CD4-positive, alpha-beta T cell treated with Interleukin-6 at 100 ng/mL for 8 hours (primary cell): ENCODE results near the gene MCM6.
A peak's percentile ranks its signal among the peaks of the same experiment; 100 is the strongest.
"Not testable (repeated sequence)": the region's sequence is repeated elsewhere in the genome, so short reads cannot be mapped to it uniquely, and the experiment has no call there.

Source experiments
- DNase-seq: peaks from one replicate; pipeline ENCODE4 v3.0.0-alpha.2; 2020; ENCODE audit warnings: mixed read lengths, low spot score

Gene MCM6

DNA sequence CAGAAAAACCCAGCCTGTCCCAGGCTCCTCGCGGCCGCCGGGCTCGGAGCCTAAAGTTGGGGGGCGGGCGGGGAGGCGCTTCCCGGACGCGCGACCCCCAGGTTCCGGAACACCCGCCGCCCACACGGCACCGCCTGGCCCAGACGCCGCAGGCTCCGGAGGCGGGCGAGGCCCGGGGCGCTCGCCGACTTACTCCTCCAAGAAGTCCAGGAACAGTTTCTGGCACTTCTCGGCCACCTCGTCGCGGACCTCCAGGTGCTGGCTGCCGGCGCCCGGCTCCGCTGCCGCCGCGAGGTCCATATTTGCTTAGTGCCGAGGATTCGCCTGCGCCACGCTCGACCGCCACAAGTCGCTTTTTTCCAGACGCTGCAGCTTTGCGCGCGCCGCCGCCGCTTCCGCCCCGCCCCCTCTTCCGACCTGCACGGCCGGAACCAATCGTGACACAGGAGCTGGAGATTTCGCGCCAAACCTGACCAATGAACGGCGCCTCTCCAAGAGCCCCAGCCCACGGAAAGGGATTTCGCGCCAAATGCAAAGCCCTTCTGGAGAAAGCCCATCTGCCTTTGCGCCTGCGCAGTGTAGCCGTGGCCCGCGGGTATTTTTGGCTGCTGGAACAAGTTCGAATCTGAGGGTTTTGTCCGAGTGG, at the start of gene MCM6:
Gene MCM6 (minus strand): TSS at position 378 of the 646 bp plus-strand sequence. CDS start 78 bp downstream, at position 300.
- DNase-seq = peak; percentile 99

DNA sequence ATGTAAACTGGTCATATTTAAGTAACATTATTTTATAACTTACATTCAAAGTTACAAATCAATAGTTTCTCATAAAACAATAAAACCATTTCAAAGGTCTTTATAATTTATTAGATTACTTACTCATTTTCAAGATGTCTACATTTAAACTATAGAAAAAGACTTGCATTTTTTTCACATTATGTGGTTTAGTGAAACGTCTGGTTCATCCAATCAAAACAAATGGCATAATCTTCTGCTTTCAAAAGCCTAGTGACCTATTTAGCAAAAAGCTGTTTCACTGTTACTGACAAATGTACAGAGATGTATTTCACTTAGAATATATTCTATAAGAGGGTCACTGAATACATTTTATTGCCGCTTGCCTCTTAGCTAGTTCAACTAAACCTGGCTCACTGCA, 49.3 kb upstream of the MCM6 start:
- DNase-seq = no peak

GRCh38 chr2:135916207-135916606, 40.0 kb upstream of the MCM6 start:
- DNase-seq = peak; percentile 60

- no peak for DNase-seq
These were observed 38.2 kb upstream of the MCM6 start for GRCh38 chr2:135914485-135914884.

GRCh38 chr2:135913727-135914365, 37.6 kb upstream of the MCM6 start:
- peak; percentile 50 for DNase-seq

- no peak for DNase-seq
These were observed 33.7 kb upstream of the MCM6 start for GRCh38 chr2:135909976-135910375.

DNA sequence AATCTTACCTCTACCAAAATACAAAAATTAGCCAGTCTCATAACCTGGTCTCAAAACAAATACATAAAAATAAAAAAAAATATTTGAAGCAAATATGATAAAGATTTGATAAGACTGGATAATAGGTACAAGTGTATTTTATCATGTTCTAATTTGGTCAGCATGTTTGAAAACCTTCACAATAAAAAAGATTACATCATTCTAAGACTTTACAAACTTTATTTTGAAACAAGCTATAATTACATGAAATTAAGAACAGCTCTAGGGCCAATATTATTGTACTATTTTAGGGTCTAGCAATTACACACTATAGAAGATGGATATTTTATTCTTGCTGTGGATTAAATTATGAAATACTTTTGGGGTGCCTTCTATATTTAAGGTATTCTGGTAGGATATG, 29.4 kb upstream of the MCM6 start:
- no peak for DNase-seq

- no peak for DNase-seq
These were observed 28.2 kb upstream of the MCM6 start for GRCh38 chr2:135904341-135904989.

DNA sequence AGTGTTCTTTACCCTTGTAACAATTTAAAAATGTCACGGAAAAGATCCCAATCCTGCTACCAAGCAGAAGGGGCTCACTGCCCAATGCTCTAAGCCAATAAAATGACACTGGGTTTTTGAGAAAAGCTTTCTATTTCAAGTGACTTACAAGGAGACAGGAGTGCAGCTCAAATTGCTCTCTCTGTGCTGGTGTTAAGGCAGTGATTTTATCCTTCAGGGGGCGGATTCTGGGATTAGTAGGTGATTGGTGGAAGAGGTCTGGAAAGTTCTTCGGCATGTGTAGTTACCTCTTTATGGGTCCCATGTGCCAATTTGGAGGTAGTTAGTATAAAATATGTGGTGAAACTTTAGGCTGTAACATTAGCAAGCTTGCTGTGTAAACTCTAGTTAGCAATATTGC, 27.4 kb upstream of the MCM6 start:
- DNase-seq = no peak

- no peak for DNase-seq
These were observed 23.3 kb upstream of the MCM6 start for GRCh38 chr2:135899567-135899966.

GRCh38 chr2:135898234-135898786, 22.1 kb upstream of the MCM6 start:
- no peak for DNase-seq

- no peak for DNase-seq
These were observed 18.7 kb upstream of the MCM6 start for GRCh38 chr2:135894930-135895329.

DNA sequence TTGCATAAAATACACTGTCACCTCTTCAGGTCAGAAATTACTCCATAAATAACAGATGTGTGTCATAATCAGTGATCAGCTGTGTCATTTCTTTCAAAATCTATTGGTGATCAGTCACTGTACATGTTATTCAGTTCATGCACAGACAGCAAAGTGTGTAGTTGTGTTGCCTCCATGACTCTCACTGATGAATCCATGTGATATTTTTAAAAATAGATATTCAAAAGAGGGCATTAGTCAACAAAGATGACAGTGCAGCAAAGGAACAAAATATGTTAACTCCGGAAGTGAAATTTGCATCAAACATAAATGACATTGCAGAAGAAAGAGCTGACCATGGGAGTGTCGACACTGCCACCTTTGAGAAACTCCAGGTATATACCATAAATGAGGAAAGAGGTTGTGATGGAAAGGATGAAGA, 17.1 kb upstream of the MCM6 start:
- no peak for DNase-seq

DNA sequence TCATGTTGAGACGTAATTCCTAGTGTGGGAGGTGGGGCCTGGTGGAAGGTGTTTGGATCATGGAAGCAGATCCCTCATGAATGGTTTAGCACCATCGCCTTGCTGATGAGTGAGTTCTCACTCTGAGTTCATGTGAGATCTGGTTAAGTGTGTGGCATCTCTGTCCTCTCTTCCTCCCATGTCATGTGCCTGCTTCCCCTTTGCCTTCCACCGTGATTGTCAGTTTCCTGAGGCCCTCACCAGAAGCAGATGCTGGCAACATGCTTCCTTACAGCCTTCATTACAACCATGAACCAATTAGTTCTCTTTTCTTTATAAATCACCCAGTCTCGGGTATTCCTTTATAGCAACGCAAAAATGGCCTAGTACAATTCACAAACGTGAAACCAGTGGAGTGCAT, 14.6 kb upstream of the MCM6 start:
- DNase-seq = no peak

DNA sequence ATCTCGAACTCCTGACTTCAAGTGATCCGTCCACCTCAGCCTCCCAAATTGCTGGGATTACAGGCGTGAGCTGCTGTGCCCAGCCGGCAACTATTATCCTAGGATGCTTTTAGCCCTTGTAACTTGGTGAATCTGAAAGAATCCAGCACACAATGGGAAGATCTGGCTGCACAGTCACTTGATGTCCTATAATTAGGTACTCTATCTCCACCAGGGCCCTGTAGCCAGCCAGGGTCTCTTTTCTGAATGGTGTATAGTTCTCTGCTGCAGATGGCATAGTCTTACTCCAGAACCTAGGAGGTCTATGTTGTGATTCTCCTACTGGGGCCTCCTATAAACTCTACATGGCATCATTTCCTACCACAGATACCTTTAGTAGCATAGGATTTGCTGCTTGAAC, 13.9 kb upstream of the MCM6 start:
- DNase-seq = no peak

GRCh38 chr2:135888587-135888986, 12.3 kb upstream of the MCM6 start:
- not testable (repeated sequence) for DNase-seq

DNA sequence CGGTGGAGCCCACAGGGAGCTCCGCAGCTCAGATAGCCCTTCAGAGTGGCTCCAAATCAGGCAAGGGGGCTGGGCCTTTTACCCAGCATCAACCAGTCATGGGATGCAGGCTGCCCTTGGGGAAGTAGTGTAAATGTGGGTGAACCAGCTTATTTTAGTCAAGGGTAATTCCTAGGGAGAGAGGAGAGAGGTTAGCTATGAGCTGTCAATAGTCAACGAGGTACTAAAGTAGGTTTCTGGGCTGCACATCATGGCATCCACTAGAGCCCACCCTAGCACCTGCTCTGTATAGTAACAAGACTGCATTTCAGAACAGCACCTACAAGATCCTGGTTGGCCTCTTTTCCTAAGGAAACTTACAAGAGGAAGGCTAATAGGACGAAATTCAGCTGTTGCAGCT, 9.5 kb upstream of the MCM6 start:
- no peak for DNase-seq

DNA sequence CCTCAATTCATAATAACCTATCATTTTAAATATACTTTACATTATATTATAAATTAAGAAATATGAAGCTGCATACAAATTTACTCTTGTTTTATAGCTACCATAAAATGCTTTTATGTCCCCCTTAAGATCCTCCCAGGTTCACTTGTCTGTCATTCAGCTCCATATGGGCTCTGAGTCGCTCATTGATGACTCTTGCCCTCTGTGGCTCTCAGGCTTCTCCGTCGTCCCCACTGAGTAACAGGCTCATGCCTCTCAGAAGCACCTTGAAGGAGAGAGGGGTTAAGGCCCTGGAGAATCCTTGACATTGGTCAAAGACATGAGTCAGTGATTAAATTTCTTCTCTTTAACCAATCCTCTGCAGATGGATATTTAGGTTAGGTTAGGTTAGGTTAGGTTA, 6.2 kb upstream of the MCM6 start:
- no peak for DNase-seq

GRCh38 chr2:135876770-135877169, 527 bp upstream of the MCM6 start:
- DNase-seq = not testable (repeated sequence)

DNA sequence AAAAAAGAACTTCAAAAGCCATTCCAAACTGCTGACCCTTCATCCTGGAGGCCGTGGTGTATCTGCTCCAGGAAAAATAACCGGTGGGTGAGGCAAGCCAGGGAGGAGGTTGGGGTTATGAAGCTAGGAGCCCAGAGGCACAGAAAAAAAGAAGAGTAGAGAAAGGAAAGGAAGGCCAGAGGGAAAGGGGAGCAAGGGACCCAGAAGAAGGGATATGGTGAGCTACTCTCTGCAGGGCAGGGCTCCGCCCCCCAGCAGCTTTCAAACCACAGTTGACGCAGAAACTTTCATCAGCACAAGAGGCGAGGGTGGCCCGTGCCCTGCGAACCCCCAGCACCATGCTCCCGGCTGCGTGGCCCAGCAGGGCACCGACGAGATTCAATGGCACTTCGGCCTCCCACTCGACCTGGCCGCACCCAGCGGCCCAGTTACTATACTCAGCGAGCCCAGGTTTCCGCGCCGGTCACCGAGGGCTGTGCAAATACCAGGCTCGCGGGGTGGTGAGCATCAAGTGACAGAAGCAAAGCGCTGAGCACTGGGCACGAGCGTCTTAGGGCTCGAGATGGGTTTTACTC, 665 bp downstream of the MCM6 start:
- peak; percentile 63 for DNase-seq

GRCh38 chr2:135874777-135875365, 1.4 kb downstream of the MCM6 start:
- DNase-seq = no peak

- no peak for DNase-seq
These were observed 5.7 kb downstream of the MCM6 start for GRCh38 chr2:135870571-135870970.
